H1 (cell line): Measurements from ENCODE around the gene FLRT3. TPM values are rescaled to one million over a fixed set of nuclear protein-coding genes. Genes with fewer than 3 reads are reported as not detected.

ENCODE experiments used
- CTCF ChIA-PET: fragments of 300-600 bp; sonication (Branson Sonifier 250); formaldehyde crosslinking; loops from one replicate; lab custom pipeline; 2021; ENCODE audit not compliant: partially characterized antibody; lab: Charles Lee
- POLR2A ChIA-PET: fragments of 300-600 bp; sonication (Branson Sonifier 250); formaldehyde crosslinking; loops from one replicate; lab custom pipeline; 2021; ENCODE audit warnings: inconsistent platforms; ENCODE audit not compliant: partially characterized antibody; lab: Charles Lee
- DNase-seq, 2 experiments: peaks; one replicate each; pipeline versions ENCODE4 v3.0.0 to v3.0.0-alpha.2; 2010 to 2022; ENCODE audit warnings: low spot score in 2 of 2, low read depth in 1 of 2, mixed read lengths in 1 of 2
- FAIRE-seq: peaks from 2 replicates; lab custom pipeline; 2011; peaks lifted over from hg19 to GRCh38; lab: Jason Lieb, UNC
- H2AFZ ChIP-seq: 2 replicates; pipeline ENCODE4 v1.8.1; 2012; ENCODE audit warnings: low read length, inconsistent platforms
- H2AK5ac ChIP-seq: 2 replicates; pipeline ENCODE4 v1.6.1; 2013; ENCODE audit warnings: low read depth, low read length
- H2BK120ac ChIP-seq: replicated peaks from 2 replicates; pipeline ENCODE3; 2013; ENCODE audit warnings: low read depth, low read length, inconsistent platforms
- H2BK12ac ChIP-seq: 2 replicates; pipeline ENCODE4 v1.6.1; 2013; ENCODE audit warnings: low read depth, low read length
- H2BK15ac ChIP-seq: 2 replicates; pipeline ENCODE4 v1.6.1; 2013; ENCODE audit warnings: low read length
- H2BK20ac ChIP-seq: 2 replicates; pipeline ENCODE4 v1.6.1; 2013; ENCODE audit warnings: low read length
- H2BK5ac ChIP-seq: 2 replicates; pipeline ENCODE4 v1.6.1; 2013; ENCODE audit warnings: low read depth, low read length
- H3K14ac ChIP-seq: 2 replicates; pipeline ENCODE4 v1.6.1; 2013; ENCODE audit warnings: inconsistent platforms; ENCODE audit not compliant: insufficient read length
- H3K18ac ChIP-seq: 2 replicates; pipeline ENCODE4 v1.6.1; 2013; ENCODE audit warnings: low read length; ENCODE audit errors: extremely low read depth
- H3K23ac ChIP-seq: 2 replicates; pipeline ENCODE4 v1.6.1; 2013; ENCODE audit warnings: inconsistent platforms; ENCODE audit not compliant: insufficient read length
- H3K23me2 ChIP-seq: 2 replicates; pipeline ENCODE4 v1.6.1; 2013; ENCODE audit warnings: low read depth, low read length
- H3K27ac ChIP-seq: 2 replicates; pipeline ENCODE4 v1.6.1; 2011; ENCODE audit warnings: low read depth, low read length, inconsistent platforms
- H3K27me3 ChIP-seq, 4 experiments: replicated peaks in 1 of 4; 1 replicate in 1 of 4; 2 replicates in 3 of 4; pipeline versions ENCODE4 v1.6.1 to v1.8.1; 2011 to 2013; ENCODE audit warnings: low read length in 3 of 4, mild to moderate bottlenecking in 3 of 4, inconsistent platforms in 2 of 4, mixed read lengths in 2 of 4, moderate library complexity in 1 of 4; ENCODE audit not compliant: control insufficient read depth in 3 of 4, insufficient read depth in 3 of 4; ENCODE audit errors: extremely low read depth in 1 of 4
- H3K36me3 ChIP-seq, 4 experiments: 2 replicates each; pipeline versions ENCODE4 v1.6.1 to v1.8.1; 2011 to 2013; ENCODE audit warnings: mild to moderate bottlenecking in 4 of 4, low read length in 3 of 4, moderate library complexity in 2 of 4, control low read depth in 1 of 4, inconsistent platforms in 1 of 4; ENCODE audit not compliant: insufficient read depth in 4 of 4, control insufficient read depth in 2 of 4
- H3K4ac ChIP-seq: replicated peaks from 2 replicates; pipeline ENCODE3; 2013; ENCODE audit warnings: low read length, low read depth, mixed read lengths, inconsistent platforms; ENCODE audit not compliant: insufficient read length
- H3K4me1 ChIP-seq, 4 experiments: replicated peaks in 1 of 4; 1 replicate in 1 of 4; 2 replicates in 3 of 4; pipeline versions ENCODE4 v1.6.1 to v1.8.1; 2011 to 2013; ENCODE audit warnings: low read length in 3 of 4, inconsistent platforms in 2 of 4, mixed read lengths in 1 of 4; ENCODE audit not compliant: insufficient read depth in 4 of 4, control insufficient read depth in 3 of 4
- H3K4me2 ChIP-seq, 2 experiments: 2 replicates each; pipeline versions ENCODE4 v1.6.1 to v1.8.1; 2011 to 2013; ENCODE audit warnings: low read depth in 2 of 2, low read length in 2 of 2, control low read depth in 1 of 2, inconsistent platforms in 1 of 2, mild to moderate bottlenecking in 1 of 2; ENCODE audit not compliant: insufficient read depth in 1 of 2
- H3K4me3 ChIP-seq, 4 experiments: fragments of 200-600, 300-600 bp in 1 of 4; sonication (generic), shearing (Covaris generic), sonication (Bioruptor Twin) in 1 of 4; 2 replicates each; pipeline versions ENCODE4 v1.5.1 to v1.8.1; 2011 to 2016; ENCODE audit warnings: low read length in 4 of 4, low read depth in 3 of 4, control low read depth in 2 of 4, inconsistent platforms in 2 of 4, mild to moderate bottlenecking in 2 of 4, mixed read lengths in 1 of 4, moderate library complexity in 1 of 4; ENCODE audit not compliant: insufficient read depth in 2 of 4; ENCODE audit errors: extremely low read depth in 1 of 4
- H3K56ac ChIP-seq: replicated peaks from 2 replicates; pipeline ENCODE3; 2013; ENCODE audit warnings: low read depth, mild to moderate bottlenecking, mixed read lengths, low read length, inconsistent platforms; ENCODE audit not compliant: insufficient read length
- H3K79me1 ChIP-seq: 2 replicates; pipeline ENCODE4 v1.6.1; 2013; ENCODE audit warnings: low read depth, low read length, control low read depth
- H3K79me2 ChIP-seq, 2 experiments: 2 replicates each; pipeline versions ENCODE4 v1.6.1 to v1.8.1; 2012 to 2013; ENCODE audit warnings: low read length in 2 of 2, mild to moderate bottlenecking in 2 of 2, inconsistent platforms in 1 of 2; ENCODE audit not compliant: insufficient read depth in 2 of 2, control insufficient read depth in 1 of 2
- H3K9ac ChIP-seq, 4 experiments: replicated peaks in 1 of 4; 1 replicate in 1 of 4; 2 replicates in 3 of 4; pipeline versions ENCODE4 v1.6.1 to v1.8.1; 2011 to 2013; ENCODE audit warnings: low read depth in 3 of 4, low read length in 3 of 4, control low read depth in 2 of 4, mild to moderate bottlenecking in 2 of 4, moderate library complexity in 2 of 4, inconsistent platforms in 1 of 4; ENCODE audit errors: extremely low read depth in 1 of 4
- H3K9me3 ChIP-seq, 2 experiments: 2 replicates each; pipeline versions ENCODE4 v1.6.1 to v1.8.1; 2012 to 2013; ENCODE audit warnings: mild to moderate bottlenecking in 2 of 2, moderate library complexity in 2 of 2, control low read depth in 1 of 2, inconsistent platforms in 1 of 2, low read depth in 1 of 2, low read length in 1 of 2, mixed read lengths in 1 of 2; ENCODE audit not compliant: insufficient read depth in 2 of 2
- H4K20me1 ChIP-seq, 2 experiments: replicated peaks in 1 of 2; 2 replicates each; pipeline versions ENCODE3 to v1.8.1; 2011 to 2013; ENCODE audit warnings: inconsistent platforms in 2 of 2, low read length in 2 of 2, mild to moderate bottlenecking in 1 of 2; ENCODE audit not compliant: insufficient read depth in 2 of 2, control insufficient read depth in 1 of 2
- H4K5ac ChIP-seq: 2 replicates; pipeline ENCODE4 v1.6.1; 2013; ENCODE audit warnings: low read length, low read depth, mixed read lengths, inconsistent platforms; ENCODE audit not compliant: insufficient read length
- H4K8ac ChIP-seq: 2 replicates; pipeline ENCODE4 v1.8.0; 2013; ENCODE audit warnings: mild to moderate bottlenecking, moderate library complexity, low read length, inconsistent platforms; ENCODE audit not compliant: insufficient read depth; ENCODE audit errors: extremely low read depth
- H4K91ac ChIP-seq: replicated peaks from 2 replicates; pipeline ENCODE3; 2013; ENCODE audit warnings: low read length, mixed read lengths, inconsistent platforms; ENCODE audit not compliant: insufficient read length
- CBX8 ChIP-seq: fragments of 300-800, 300-1000 bp; sonication (generic); IDR thresholded peaks from 2 replicates; pipeline ENCODE4 v1.7.1; 2016; ENCODE audit warnings: low read depth, low read length, borderline replicate concordance
- EP300 ChIP-seq, 2 experiments: IDR thresholded peaks; 1 replicate in 1 of 2; 2 replicates in 1 of 2; pipeline ENCODE4 v1.6.1; 2011 to 2012; ENCODE audit warnings: low read depth in 2 of 2, low read length in 2 of 2, mild to moderate bottlenecking in 2 of 2, borderline replicate concordance in 1 of 2, inconsistent platforms in 1 of 2, moderate library complexity in 1 of 2
- HDAC2 ChIP-seq, 2 experiments: fragments of 300-600 bp in 1 of 2; sonication (generic) in 1 of 2; IDR thresholded peaks; 2 replicates each; pipeline ENCODE4 v1.6.1; 2011 to 2012; ENCODE audit warnings: low read depth in 2 of 2, low read length in 2 of 2, mild to moderate bottlenecking in 2 of 2, moderate library complexity in 2 of 2, borderline replicate concordance in 1 of 2, inconsistent platforms in 1 of 2
- JUN ChIP-seq: IDR thresholded peaks from 2 replicates; pipeline ENCODE4 v1.6.1; 2011; ENCODE audit warnings: low read depth, mild to moderate bottlenecking, improper control_type of control experiment, low read length
- NANOG ChIP-seq: IDR thresholded peaks from 2 replicates; pipeline ENCODE4 v1.6.1; 2011; ENCODE audit warnings: low read length, low read depth, mild to moderate bottlenecking, inconsistent platforms; ENCODE audit not compliant: insufficient read depth, poor library complexity, severe bottlenecking
- POU5F1 ChIP-seq: IDR thresholded peaks from 2 replicates; pipeline ENCODE4 v1.6.1; 2011; ENCODE audit warnings: low read depth, mild to moderate bottlenecking, low read length, moderate library complexity
- SAP30 ChIP-seq: fragments of 300-600 bp; sonication (generic); IDR thresholded peaks from 2 replicates; pipeline ENCODE4 v1.7.1; 2012; ENCODE audit warnings: low read length, moderate library complexity, mild to moderate bottlenecking, inconsistent platforms; ENCODE audit not compliant: insufficient read depth, insufficient replicate concordance
- SP2 ChIP-seq: IDR thresholded peaks from 2 replicates; pipeline ENCODE4 v1.6.1; 2012; ENCODE audit warnings: mild to moderate bottlenecking, low read length, inconsistent platforms
- SRF ChIP-seq: IDR thresholded peaks from 2 replicates; pipeline ENCODE4 v1.6.1; 2011; ENCODE audit warnings: mild to moderate bottlenecking, low read depth, low read length, moderate library complexity
- TEAD4 ChIP-seq: IDR thresholded peaks from 2 replicates; pipeline ENCODE4 v1.6.1; 2012; ENCODE audit warnings: low read depth, low read length, inconsistent platforms, mixed read lengths
- WGBS, 2 experiments: shearing (Covaris generic) in 1 of 2; methylation state at CpG; one replicate each; pipeline versions ENCODE4 v1.1.6 to v1.1.7; 2013 to 2015; ENCODE audit warnings: low lambda C conversion rate in 2 of 2, mixed read lengths in 2 of 2, inconsistent platforms in 1 of 2, low coverage in 1 of 2, missing lambda C conversion rate in 1 of 2; ENCODE audit not compliant: insufficient replicate concordance in 2 of 2, insufficient coverage in 1 of 2, insufficient read length in 1 of 2; ENCODE audit errors: extremely low coverage in 1 of 2, missing lambda C conversion rate in 1 of 2; 5-methylcytosine and 5-hydroxymethylcytosine counted together
- polyA plus RNA-seq, 7 experiments: library from polyadenylated mRNA; depleted of rRNA in 3 of 7; stranded (reverse) in 5 of 7; unstranded in 2 of 7; fragments of >200 nt in 5 of 7; fragments of 200-250 nt in 2 of 7; gene quantifications; 1 replicate in 5 of 7; 2 replicates in 1 of 7; 4 replicates in 1 of 7; pipeline versions ENCODE4 v1.2.1 to v1.2.3, GENCODE V29; 2011 to 2013; ENCODE audit warnings: missing spikeins in 2 of 7, mixed read lengths in 2 of 7
- total RNA-seq: library from RNA; stranded (reverse); fragmentation: NEBNext Ultra II Directional; extraction: Animal tissue kit (Norgen Biotek cat#: 25700); gene quantifications from 2 replicates; pipeline ENCODE4 v1.2.1, GENCODE V29; 2021
- TF ChIP-seq, protein P1 (sequence below): IDR thresholded peaks from 2 replicates; pipeline ENCODE4 v1.6.1; 2012; ENCODE audit warnings: inconsistent platforms

Gene FLRT3
- total and polyA plus RNA-seq, 2 of the 8 experiments (the other 6 are each of a cell fraction or from before 2014, with no cell fraction given): 0.35 to 0.41 TPM

DNA sequence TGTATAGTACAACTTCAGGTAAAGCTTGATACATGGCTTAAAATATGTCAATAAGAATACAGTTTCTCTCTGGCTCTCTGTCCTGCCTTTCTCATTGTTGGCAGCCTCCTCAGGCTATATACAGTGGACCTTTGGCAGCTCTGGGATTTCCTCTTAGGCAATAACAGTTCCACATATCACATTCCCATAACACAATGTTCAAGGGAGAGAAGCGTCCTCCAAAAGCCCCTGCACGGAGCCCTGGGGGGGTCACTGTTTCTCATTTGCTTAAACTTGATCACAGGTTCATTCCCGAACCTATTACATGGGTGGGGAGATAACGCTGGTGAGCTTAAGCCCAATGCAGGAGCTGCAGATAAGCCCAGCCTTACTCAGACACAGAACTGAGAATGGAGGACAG, 4.4 kb upstream of the FLRT3 start:
- Histone ChIP-seq H4K8ac (no peak overlapping the region), H3K23ac (no peak overlapping the region), H3K4me3 (no peak overlapping the region), H2BK120ac (no peak overlapping the region), H3K18ac (no peak overlapping the region), H3K79me1 (no peaks in the 10 kb centered on the region), H3K4me1 (peaks cover 0 to 2% (median 0%) of the 10 kb centered on the region in 4 experiments; a peak in 2 of 7 replicates), H4K91ac (no peak overlapping the region), H3K14ac (no peak overlapping the region), H2AFZ (no peak overlapping the region), H3K4me2 (no peak overlapping the region), H3K23me2 (no peaks in the 10 kb centered on the region), H3K79me2 (no peaks in the 10 kb centered on the region), H2AK5ac (no peak overlapping the region), H2BK20ac (no peak overlapping the region), H4K5ac (no peak overlapping the region), H2BK5ac (no peak overlapping the region), H3K9ac (no peak overlapping the region), H3K4ac (no peak overlapping the region), H3K9me3 (no peaks in the 10 kb centered on the region), H3K27ac (no peak overlapping the region), H2BK15ac (no peak overlapping the region), H3K36me3 (no peaks in the 10 kb centered on the region), H3K56ac (no peak overlapping the region), H3K27me3 (no peaks in the 10 kb centered on the region), H4K20me1 (no peaks in the 10 kb centered on the region), H2BK12ac (no peak overlapping the region)
- TF ChIP-seq, protein P1, sequence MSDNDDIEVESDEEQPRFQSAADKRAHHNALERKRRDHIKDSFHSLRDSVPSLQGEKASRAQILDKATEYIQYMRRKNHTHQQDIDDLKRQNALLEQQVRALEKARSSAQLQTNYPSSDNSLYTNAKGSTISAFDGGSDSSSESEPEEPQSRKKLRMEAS: no peak
- TF ChIP-seq JUN: no peak
- TF ChIP-seq SP2: no peak
- no peak for TF ChIP-seq TEAD4
- no peak for TF ChIP-seq EP300 (IDR thresholded peaks at IDR 0.05; ENCODE audit: borderline replicate concordance in 1 of 2, low read depth in 2 of 2, low read length in 2 of 2)
- TF ChIP-seq POU5F1: no peak
- TF ChIP-seq NANOG: no peak
- no peak for TF ChIP-seq SAP30
- no peak for TF ChIP-seq CBX8
- TF ChIP-seq SRF: no peak
- TF ChIP-seq HDAC2 (IDR thresholded peaks at IDR 0.05; ENCODE audit: borderline replicate concordance in 1 of 2, low read depth in 2 of 2, low read length in 2 of 2): no peak
- 91% methylated on average over 4 of the region's 4 CpGs; no CpG with 5 or more reads in 1 of the 2 experiments for WGBS, 2 experiments
- POLR2A ChIA-PET: no interaction called here
- DNase-seq (no peak), FAIRE-seq (no peak)
- CTCF ChIA-PET: interaction anchor here (1.3 kb wide), 1 partner anchor 91 kb away, joined by 4 read pairs; no protein-coding TSS in a partner anchor
